T47D (cell line): Measurements from ENCODE around the gene FHOD3.

Experiments used
- DNase-seq, 2 experiments: peaks; one replicate each; pipeline versions ENCODE4 v3.0.0 to v3.0.0-alpha.2; 2011 to 2012; ENCODE audit warnings: low read depth in 1 of 2, low spot score in 1 of 2
- JUND ChIP-seq: IDR thresholded peaks from 2 replicates; pipeline ENCODE4 v1.6.1; 2012; ENCODE audit warnings: low read depth
- in situ Hi-C: cut with HindIII; loops from 2 replicates; pipeline ENCODE4 v1.10.0; 2016; ENCODE audit warnings: low sequenced_read_pairs, low pct_unique_long_range_greater_than_20kb

The FHOD3 gene

DNA sequence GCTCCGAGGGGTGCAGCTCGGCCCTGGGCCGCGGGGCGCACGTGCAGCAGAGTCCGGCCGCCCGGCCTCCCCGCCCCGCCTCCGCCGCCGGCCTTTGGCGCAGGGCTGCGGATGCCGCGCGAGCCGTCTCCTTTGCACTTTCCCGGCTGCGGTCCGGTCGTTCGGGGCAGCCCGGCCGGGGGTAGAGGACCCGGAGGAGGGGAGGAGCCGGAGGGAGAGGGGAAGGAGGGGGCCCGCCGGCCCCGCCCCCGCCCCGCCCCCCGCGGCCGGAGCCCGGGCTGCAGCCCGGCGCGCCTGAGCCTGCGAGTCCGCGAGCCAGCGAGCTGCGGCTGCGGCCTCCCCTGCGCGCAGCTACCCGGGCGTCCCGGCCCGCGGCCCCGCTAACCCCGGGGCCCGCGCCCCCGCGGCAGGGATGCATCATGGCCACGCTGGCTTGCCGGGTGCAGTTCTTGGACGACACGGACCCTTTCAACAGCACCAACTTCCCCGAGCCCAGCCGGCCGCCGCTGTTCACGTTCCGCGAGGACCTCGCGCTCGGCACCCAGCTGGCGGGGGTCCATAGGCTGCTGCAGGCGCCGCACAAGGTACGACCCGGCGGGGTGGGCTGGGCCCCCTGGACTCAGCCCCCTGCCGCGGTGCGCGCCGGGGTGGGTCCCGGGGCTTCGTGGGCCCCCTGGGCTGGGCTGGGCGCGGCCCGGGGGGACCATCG is at the start of gene FHOD3:
Gene FHOD3, plus strand, starts transcription at position 297 of the 709 bp plus-strand sequence. Its CDS starts 123 bp downstream, at position 420.
- in situ Hi-C loops = no loop called here
- peak; percentile 41 to 53 for DNase-seq

DNA sequence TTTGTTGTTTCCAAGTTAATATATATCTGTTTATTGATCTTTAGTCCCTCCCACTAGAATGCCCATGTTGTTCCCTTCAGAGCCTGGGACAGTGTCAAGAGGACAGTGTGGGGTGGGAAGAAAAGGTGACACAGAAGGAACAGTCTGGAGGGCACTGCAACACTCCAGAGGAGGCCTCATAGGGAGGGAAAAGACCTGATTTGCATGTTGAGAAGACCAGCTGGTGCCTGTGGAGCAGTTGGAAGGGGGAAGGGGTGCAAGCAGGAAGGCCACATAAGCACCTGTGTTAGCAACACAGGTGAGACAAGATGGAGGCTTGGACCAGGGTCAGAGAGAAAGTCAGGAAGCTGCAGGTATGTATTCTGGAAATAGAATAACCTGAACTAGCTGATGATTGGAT is 48.1 kb upstream of the FHOD3 start:
- no peak for DNase-seq
- in situ Hi-C loops = no loop called here
- no peak for TF ChIP-seq JUND

More for the DNA sequence above, at the start of gene FHOD3:
- TF ChIP-seq JUND = no peak

DNA sequence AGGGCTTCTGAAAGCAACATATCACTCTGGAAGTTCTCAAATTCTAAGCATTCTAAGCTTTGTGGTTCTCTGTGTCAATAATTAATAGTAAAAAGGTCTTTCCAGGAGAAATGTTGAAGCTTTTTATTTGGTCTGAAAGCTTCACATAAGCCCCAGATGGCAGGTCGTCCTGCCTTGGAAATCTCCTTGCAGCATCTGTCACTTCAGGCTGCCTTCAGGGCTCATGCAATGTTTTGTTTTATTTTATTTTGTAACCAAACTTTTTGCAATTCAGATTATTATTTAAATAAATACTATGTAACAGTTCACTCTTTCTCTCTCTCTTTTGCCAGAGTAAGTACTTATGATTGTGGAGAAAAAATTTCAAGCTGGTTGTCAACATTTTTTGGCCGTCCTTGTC is 46.7 kb upstream of the FHOD3 start:
- no peak for TF ChIP-seq JUND
- no peak for DNase-seq
- in situ Hi-C loops = no loop called here

DNA sequence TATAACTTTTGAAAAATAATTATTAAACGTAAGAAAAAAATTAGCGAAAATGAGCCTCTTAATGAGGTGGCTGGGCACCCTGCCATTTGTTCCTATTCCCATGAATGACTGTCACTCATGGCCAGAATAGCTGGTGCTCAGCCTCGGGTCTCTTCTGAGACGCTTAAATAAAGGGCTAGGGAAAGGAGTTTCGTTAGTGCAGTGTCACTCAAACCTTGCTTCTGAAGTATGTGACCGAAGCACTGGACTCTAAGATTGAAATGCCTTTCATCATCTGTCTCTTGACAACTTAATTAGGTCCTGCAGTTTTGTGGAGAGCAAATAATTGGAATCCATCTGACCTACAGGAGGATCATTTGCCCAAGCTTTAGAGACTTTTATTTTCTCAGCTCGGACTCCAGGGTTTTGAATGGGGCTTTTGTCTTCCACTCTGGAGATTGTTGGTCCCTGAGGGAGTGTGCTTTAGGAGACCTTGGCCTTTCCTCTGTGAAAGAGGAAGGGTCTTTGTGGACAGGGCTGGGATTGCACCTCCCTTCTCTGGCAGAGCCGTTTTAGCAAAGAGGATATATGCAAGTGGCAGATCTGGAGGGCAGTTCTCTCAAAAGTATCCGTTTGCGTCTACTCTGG is 42.3 kb upstream of the FHOD3 start:
- TF ChIP-seq JUND = no peak
- in situ Hi-C loops = no loop called here
- no peak for DNase-seq

DNA sequence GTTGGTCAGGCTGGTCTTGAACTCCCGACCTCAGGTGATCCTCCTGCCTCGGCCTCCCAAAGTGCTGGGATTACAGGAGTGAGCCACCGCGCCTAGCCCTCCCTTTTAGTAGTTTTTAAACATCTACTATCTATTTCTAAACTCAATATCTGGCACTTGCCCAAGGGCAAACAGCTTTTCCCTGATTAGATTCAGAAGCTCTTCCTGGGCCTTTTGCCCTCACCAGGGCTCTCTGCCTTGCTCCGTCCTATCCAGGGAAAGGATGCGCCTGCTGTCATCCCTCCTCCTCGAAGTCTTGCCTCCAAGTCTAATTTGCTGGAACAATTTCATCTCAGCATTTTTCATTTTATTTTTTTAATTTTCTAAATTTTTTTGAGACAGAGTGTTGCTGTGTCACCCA is 41.4 kb upstream of the FHOD3 start:
- in situ Hi-C loops = no loop called here
- no peak for DNase-seq
- no peak for TF ChIP-seq JUND

DNA sequence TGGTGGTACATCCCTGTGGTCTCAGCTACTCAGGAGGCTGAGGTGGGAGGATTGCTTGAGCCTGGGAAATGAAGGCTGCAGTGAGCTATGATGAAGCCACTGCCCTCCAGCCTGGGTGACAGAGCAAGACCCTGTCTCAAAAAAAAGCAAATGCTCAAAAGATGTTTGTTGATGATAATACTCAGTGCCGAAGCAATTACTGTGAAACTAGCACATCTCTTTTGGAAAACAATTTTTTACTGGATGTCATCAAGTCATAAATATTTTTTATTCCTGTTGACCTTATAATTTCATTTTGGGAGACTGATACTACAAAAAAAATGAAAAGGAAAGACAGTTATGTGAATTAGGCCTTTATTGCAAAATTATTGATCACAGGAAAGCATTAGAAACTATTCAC is 34.5 kb upstream of the FHOD3 start:
- no peak for TF ChIP-seq JUND
- in situ Hi-C loops = no loop called here
- no peak for DNase-seq

DNA sequence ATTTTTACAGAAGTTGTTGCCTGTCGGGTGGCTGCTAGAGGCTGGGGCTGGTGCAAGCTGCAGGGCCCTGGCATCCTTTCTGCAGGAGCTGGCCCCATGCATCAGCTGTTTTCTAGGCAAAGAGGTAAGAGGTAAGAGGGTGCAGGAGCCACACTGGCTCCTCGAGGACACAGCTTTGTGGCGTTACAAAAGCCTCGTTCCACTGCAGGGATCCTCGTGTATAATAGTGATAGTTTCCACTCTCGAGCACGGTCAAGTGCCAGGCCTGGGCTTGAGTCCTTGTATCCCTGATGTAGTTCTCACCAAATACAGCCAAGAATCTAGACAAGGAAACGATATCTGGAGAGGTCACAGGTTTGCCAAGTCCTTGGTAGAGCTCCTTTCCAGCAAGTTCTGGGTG is 33.2 kb upstream of the FHOD3 start:
- no peak for TF ChIP-seq JUND
- in situ Hi-C loops = no loop called here
- no peak for DNase-seq

DNA sequence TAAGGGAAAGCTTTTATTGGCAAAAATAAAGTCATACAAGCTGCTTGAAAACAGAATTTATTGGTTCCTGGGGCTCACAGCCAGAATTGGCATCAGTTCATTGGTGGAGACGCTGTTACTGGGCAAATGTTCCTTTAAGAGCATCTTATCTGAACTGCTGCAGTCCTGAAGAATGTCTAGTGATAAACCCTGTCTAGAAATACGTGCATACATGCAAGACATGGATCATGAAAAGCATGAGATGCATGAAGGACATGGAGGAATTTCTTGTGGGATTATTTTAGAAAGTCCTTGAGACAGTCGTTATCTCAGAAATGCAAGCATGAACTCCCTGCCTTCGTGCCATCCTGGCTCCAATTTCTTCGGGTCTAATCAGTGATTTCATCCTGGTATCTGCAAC is 32.5 kb upstream of the FHOD3 start:
- in situ Hi-C loops = no loop called here
- no peak for TF ChIP-seq JUND

DNA sequence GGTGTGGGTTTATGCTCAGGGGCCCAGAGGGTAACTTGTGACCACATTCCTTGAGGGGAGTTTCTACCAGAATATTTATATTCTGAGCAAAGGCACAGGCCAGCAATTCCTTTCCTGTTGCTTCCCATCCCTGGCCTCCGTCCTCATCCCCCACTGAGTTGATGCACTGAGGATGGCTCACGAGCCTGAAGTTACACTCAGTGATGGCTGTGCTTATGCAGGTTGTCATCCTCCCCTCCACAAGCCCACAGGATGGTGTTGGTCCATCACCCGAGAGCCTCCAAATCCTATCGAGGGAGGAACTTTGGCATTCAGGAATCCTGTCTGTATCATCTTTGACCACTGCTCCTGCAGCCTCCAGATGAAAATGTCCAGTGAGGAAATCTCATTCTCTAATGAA is 28.4 kb upstream of the FHOD3 start:
- no peak for TF ChIP-seq JUND
- in situ Hi-C loops = no loop called here
- DNase-seq = no peak

More for the DNA sequence above, 32.5 kb upstream of the FHOD3 start:
- no peak for DNase-seq

DNA sequence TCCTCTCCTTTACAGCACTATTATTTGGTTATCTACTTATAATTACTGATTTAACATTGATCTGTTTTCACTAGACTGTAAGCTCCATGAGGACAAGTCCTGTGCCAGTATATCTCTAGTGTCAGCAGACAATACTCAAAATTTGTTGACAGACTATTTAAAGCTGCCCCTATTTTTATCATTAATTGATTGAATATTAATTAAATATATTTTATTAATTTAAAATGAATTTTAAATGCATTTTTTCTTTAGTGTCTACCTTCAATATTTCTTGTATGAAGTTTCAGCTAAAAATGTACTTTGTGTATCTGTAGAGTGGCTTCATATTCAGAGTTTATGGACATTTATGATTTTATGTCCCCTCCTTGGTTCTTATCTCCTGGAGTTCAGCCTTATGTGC is 26.4 kb upstream of the FHOD3 start:
- TF ChIP-seq JUND = no peak
- no peak for DNase-seq
- in situ Hi-C loops = no loop called here

DNA sequence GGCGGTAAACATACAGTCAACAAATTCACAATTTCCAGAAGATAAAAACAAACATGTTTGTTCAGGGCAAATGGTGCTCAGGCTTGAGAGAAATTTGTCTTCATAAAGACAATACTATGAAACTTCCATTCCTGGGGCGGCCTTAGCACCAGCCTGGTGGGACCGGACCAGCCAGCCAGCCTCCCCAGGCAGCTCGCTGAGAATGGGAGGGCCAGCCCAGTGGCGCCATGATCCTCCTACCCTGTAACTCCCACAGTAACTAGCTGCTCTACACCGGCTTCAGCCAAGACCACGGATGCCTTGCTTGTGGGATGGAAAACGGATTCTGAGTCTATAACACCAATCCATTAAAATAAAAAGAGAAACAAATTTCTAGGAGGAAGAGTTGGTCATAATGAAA is 24.2 kb upstream of the FHOD3 start:
- no peak for TF ChIP-seq JUND
- no peak for DNase-seq
- in situ Hi-C loops = no loop called here

DNA sequence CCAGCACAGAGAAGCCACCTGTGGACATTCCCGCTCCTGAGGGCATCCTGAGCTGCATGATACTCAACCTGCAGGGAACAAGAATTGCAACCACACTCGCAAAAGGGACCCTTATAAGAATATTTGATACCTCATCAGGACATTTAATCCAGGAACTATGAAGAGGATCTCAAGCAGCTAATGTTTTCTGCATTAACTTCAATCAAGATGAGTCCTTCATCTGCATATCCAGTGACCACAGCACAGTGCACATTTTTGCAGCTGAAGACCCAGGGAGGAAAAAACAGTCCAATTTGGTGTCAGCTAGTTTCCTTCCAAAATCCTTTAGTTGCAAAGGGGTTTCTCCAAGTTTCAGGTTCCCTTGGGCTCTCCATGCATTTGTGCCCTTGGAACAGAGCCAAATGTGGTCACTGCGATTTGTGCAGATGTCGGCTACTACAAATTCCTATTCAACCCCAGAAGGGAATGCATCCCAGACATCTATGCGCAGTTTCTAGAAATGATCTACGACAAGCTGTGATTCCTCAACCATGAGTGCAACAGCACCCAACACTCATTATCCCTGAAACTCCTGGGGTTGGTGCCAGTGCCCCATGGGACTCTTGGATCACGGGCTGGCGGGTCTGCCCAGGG is 23.3 kb upstream of the FHOD3 start:
- in situ Hi-C loops = no loop called here
- TF ChIP-seq JUND = no peak

DNA sequence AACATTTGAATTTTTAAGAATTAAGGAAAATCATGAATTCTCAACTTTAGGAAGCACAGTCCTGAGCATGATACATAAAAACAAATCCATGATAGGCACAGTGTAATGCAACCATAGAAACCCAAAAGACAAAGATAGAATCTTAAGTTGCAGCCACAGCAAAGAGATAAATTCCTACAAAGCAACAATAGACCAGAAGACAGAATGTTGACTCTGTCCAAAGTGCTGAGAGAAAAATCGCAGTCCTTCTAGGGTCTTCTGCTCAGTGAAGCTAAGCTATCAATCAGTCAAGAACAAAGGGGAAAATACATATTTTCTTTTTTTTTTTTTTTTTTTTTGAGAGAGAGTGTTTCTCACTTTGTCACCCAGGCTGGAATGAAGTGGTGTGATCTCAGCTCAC is 22.0 kb upstream of the FHOD3 start:
- in situ Hi-C loops = no loop called here
- TF ChIP-seq JUND = no peak

More for the DNA sequence above, 23.3 kb upstream of the FHOD3 start:
- DNase-seq = no peak

DNA sequence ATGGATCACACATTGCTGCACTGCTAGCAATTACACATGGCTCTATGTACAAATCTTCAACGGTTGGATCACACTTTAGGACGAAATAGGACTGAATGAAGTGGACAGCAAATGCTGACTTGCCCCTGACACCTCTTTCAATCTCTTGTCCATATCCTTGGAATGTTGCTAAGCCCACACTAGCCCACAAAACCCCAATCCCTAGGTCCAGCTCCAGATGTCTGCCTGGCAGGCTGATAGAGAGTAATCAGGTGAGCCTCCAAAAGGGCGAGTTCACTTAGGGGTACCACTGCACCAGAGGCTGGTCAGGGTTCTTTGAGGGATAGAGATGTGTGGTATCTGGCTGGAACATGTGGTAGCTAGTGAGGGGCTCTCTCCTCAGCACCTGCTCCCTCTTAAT is 18.5 kb upstream of the FHOD3 start:
- no peak for TF ChIP-seq JUND
- DNase-seq = no peak
- in situ Hi-C loops = no loop called here

More for the DNA sequence above, 22.0 kb upstream of the FHOD3 start:
- no peak for DNase-seq
